ENCODE measurements around the gene AMH. TPM values are rescaled to one million over a fixed set of nuclear protein-coding genes. Genes with fewer than 3 reads are reported as not detected.
"Not testable (repeated sequence)": the region's sequence is repeated elsewhere in the genome, so short reads cannot be mapped to it uniquely, and the experiment has no call there.

AMH gene
- 3.6 and 5.4 TPM in 2 replicates for total RNA-seq

GRCh38 chr19:2249010-2249866 is at the start of gene AMH:
Gene AMH, plus strand, starts transcription at chr19:2249323. Its CDS starts 10 bp downstream, at chr19:2249333.
- intact Hi-C loops (cut with micrococcal nuclease), result no loop called here

GRCh38 chr19:2199861-2200623 is 49.1 kb upstream of the AMH start:
- intact Hi-C loops (cut with micrococcal nuclease), result no loop called here

- intact Hi-C loops (cut with micrococcal nuclease), result not testable (repeated sequence)
Observed at GRCh38 chr19:2200624-2201294, 48.4 kb upstream of the AMH start.

GRCh38 chr19:2201473-2202148 is 47.5 kb upstream of the AMH start:
- intact Hi-C loops (cut with micrococcal nuclease), result no loop called here

- intact Hi-C loops (cut with micrococcal nuclease), result no loop called here
Observed at GRCh38 chr19:2202366-2202765, 46.8 kb upstream of the AMH start.

GRCh38 chr19:2207008-2207407 is 42.1 kb upstream of the AMH start:
- intact Hi-C loops (cut with micrococcal nuclease), result no loop called here

GRCh38 chr19:2207991-2208860 is 40.9 kb upstream of the AMH start:
- intact Hi-C loops (cut with micrococcal nuclease), result no loop called here

- intact Hi-C loops (cut with micrococcal nuclease), result no loop called here
Observed at GRCh38 chr19:2208975-2209374, 40.1 kb upstream of the AMH start.

- intact Hi-C loops (cut with micrococcal nuclease), result no loop called here
Observed at GRCh38 chr19:2209408-2209807, 39.7 kb upstream of the AMH start.

- intact Hi-C loops (cut with micrococcal nuclease), result no loop called here
Observed at GRCh38 chr19:2210206-2210605, 38.9 kb upstream of the AMH start.

GRCh38 chr19:2210987-2211740 is 38.0 kb upstream of the AMH start:
- intact Hi-C loops (cut with micrococcal nuclease), result no loop called here

- intact Hi-C loops (cut with micrococcal nuclease), result no loop called here
Observed at GRCh38 chr19:2212861-2213711, 36.0 kb upstream of the AMH start.

- intact Hi-C loops (cut with micrococcal nuclease), result no loop called here
Observed at GRCh38 chr19:2213799-2214198, 35.3 kb upstream of the AMH start.

GRCh38 chr19:2214251-2214650 is 34.9 kb upstream of the AMH start:
- intact Hi-C loops (cut with micrococcal nuclease), result no loop called here

GRCh38 chr19:2215281-2215751 is 33.8 kb upstream of the AMH start:
- intact Hi-C loops (cut with micrococcal nuclease), result no loop called here

GRCh38 chr19:2216361-2217225 is 32.5 kb upstream of the AMH start:
- intact Hi-C loops (cut with micrococcal nuclease), result no loop called here

GRCh38 chr19:2217591-2217990 is 31.5 kb upstream of the AMH start:
- intact Hi-C loops (cut with micrococcal nuclease), result no loop called here

- intact Hi-C loops (cut with micrococcal nuclease), result no loop called here
Observed at GRCh38 chr19:2219726-2220125, 29.4 kb upstream of the AMH start.

All from T-helper 1 cell treated with Interleukin-12 subunit alpha and Interleukin-12 subunit beta and Interleukin-4 antibody, amounts not matched to agents 30 ng/mL and 1 ng/mL, for 36 hours (primary cell).